GM21825 (cell line): ENCODE data around the gene KCNQ1.

Experiments used
- ATAC-seq: cut with Tn5 transposase; IDR thresholded peaks from one replicate; pipeline ENCODE4 v1.9.1; 2021; ENCODE audit warnings: mild to moderate bottlenecking, moderate library complexity; ENCODE audit not compliant: unreplicated experiment

The KCNQ1 gene

GRCh38 chr11:2409611-2410468 is 35.0 kb upstream of the KCNQ1 start:
- ATAC-seq: no peak

- no peak for ATAC-seq
Measured at GRCh38 chr11:2410616-2411015, 34.2 kb upstream of the KCNQ1 start.

GRCh38 chr11:2411446-2412305 is 33.1 kb upstream of the KCNQ1 start:
- no peak for ATAC-seq

GRCh38 chr11:2412323-2412722 is 32.5 kb upstream of the KCNQ1 start:
- no peak for ATAC-seq

GRCh38 chr11:2413742-2414579 is 30.8 kb upstream of the KCNQ1 start:
- no peak for ATAC-seq

- ATAC-seq: no peak
Measured at GRCh38 chr11:2414616-2415015, 30.2 kb upstream of the KCNQ1 start.

GRCh38 chr11:2415171-2415570 is 29.6 kb upstream of the KCNQ1 start:
- ATAC-seq: no peak

- ATAC-seq: no peak
Measured at GRCh38 chr11:2415601-2416380, 29.0 kb upstream of the KCNQ1 start.

- ATAC-seq: no peak
Measured at GRCh38 chr11:2416765-2417164, 28.0 kb upstream of the KCNQ1 start.

GRCh38 chr11:2417856-2418692 is 26.7 kb upstream of the KCNQ1 start:
- no peak for ATAC-seq

- no peak for ATAC-seq
Measured at GRCh38 chr11:2418693-2419360, 26.0 kb upstream of the KCNQ1 start.

- ATAC-seq: no peak
Measured at GRCh38 chr11:2419638-2420501, 24.9 kb upstream of the KCNQ1 start.

GRCh38 chr11:2420502-2421225 is 24.1 kb upstream of the KCNQ1 start:
- ATAC-seq: peak; percentile 77

- ATAC-seq: no peak
Measured at GRCh38 chr11:2421226-2421994, 23.4 kb upstream of the KCNQ1 start.

- ATAC-seq: no peak
Measured at GRCh38 chr11:2421996-2422395, 22.8 kb upstream of the KCNQ1 start.

GRCh38 chr11:2422461-2423156 is 22.2 kb upstream of the KCNQ1 start:
- ATAC-seq: no peak
